Cardiac fibroblast (primary cell): ENCODE results near the gene POLR1A.

Experiments
- DNase-seq, 2 donors: peaks; one replicate each; pipeline versions ENCODE4 v3.0.0 to v3.0.0-alpha.2; 2010; ENCODE audit warnings: low read depth in 2 of 2
- H3K4me3 ChIP-seq, 2 donors: replicated peaks in 1 of 2; 1 replicate in 1 of 2; 2 replicates in 1 of 2; pipeline ENCODE4 v1.5.1; 2011; ENCODE audit warnings: low read depth in 2 of 2, low read length in 2 of 2, mild to moderate bottlenecking in 2 of 2, moderate library complexity in 1 of 2
- TF ChIP-seq, protein P1 (sequence below): IDR thresholded peaks from one replicate; pipeline ENCODE4 v1.5.1; 2011; ENCODE audit warnings: low read depth, mild to moderate bottlenecking, low read length, inconsistent platforms

The POLR1A gene

DNA sequence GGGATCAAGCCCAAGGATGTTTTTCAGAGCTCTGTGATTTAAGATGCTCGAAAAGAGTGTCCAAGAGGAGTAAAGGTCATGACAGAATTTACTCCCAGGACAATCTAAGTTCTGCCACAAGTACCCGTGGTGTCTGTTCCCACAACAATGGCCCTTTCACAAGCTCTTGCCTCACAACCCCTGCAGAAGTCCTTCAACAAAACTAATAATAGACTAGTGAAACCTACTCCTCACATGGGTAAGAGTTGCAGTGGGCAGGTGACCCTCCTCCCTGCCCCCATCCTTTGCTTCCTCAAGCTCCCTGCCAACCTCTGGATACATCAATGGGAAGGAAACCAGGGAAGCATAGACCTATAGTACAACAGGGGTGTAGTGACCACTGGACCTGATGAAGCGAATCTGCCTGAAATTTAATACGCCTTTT, 35.3 kb upstream of the POLR1A start:
- peak; percentile 5 to 9 for DNase-seq
- H3K4me3 ChIP-seq = no peak overlapping the region
- TF ChIP-seq, protein P1, sequence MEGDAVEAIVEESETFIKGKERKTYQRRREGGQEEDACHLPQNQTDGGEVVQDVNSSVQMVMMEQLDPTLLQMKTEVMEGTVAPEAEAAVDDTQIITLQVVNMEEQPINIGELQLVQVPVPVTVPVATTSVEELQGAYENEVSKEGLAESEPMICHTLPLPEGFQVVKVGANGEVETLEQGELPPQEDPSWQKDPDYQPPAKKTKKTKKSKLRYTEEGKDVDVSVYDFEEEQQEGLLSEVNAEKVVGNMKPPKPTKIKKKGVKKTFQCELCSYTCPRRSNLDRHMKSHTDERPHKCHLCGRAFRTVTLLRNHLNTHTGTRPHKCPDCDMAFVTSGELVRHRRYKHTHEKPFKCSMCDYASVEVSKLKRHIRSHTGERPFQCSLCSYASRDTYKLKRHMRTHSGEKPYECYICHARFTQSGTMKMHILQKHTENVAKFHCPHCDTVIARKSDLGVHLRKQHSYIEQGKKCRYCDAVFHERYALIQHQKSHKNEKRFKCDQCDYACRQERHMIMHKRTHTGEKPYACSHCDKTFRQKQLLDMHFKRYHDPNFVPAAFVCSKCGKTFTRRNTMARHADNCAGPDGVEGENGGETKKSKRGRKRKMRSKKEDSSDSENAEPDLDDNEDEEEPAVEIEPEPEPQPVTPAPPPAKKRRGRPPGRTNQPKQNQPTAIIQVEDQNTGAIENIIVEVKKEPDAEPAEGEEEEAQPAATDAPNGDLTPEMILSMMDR = no peak

DNA sequence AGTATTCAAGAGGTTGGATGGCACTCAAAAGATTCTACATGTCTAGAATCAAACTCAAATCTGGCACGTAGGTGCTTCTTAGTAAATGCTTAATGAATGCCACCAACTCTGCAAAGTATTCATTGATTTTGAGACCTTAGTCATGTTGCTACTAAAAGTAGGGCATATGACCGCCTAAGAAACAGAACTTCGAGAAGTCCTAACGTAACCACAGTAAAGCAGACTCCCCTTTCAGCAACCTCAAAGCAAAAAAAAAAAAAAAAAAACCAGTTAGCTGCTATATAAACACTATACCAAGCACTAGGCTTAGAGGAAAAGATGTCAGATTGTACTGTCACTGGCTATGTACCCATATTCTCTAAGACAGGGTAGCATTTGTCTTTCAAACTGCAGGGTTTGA, 34.3 kb upstream of the POLR1A start:
- H3K4me3 ChIP-seq = no peak overlapping the region
- DNase-seq = no peak
- TF ChIP-seq, protein P1 = no peak

DNA sequence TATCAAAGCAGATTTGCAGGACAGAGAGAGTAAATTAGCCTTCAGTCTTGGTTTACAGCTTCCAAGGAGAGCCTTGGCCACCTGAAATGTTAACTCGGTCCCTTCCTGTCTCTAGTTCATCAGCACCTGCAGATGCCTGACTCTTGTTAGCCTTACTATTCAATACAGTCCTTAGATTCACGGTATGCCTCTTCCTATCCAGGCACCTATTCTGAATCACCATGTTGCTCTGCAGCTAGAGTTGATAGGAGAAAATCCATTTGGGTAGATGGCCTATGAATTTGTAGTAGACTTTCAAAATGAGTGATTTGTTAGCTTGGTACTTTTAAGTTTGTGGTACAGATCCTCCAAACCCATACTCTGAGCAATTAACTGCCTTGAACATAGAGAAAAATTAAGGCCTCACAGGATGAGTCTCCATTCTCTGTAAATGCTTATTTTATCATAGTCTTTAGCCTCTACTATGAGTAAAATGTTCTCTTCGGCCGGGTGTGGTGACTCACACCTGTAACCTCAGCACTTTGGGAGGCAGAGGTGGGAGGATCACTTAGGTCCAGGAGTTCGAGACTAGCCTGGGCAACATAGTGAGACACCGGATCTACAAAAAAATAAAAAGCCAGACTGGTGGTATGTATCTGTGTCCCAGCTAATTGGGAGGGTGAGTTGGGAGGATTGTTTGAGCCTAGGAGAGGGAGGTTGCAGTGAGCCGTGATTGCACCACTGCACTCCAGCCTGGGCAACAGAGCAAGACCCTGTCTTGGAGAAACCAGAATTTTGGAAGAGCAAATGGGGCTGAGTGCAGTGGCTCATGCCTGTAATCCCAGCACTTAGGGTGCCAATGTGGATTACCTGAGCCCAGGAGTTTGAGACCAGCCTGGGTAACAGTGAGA, 33.3 kb upstream of the POLR1A start:
- TF ChIP-seq, protein P1 = no peak
- H3K4me3 ChIP-seq = no peak overlapping the region
- no peak for DNase-seq

DNA sequence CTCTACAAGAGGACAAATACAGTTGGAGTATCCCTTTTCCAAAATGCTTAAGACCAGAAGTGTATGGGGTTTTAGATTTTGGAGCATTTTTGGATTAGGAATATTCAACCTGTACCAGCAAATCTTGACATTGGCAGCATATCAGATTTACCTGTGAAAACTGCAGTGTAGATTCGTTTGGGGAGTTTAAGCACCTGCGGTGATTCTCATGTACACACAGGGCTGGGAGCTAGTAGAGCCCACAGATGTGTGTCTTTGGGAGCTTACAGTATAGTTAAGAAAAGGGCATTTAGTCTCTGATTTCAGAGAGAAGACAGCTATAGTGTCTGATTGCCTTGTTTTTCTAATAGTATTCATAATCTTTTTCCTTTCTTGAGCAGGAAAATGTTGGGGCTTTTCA, 30.5 kb upstream of the POLR1A start:
- no peak overlapping the region for H3K4me3 ChIP-seq
- no peak for DNase-seq
- TF ChIP-seq, protein P1 = no peak

DNA sequence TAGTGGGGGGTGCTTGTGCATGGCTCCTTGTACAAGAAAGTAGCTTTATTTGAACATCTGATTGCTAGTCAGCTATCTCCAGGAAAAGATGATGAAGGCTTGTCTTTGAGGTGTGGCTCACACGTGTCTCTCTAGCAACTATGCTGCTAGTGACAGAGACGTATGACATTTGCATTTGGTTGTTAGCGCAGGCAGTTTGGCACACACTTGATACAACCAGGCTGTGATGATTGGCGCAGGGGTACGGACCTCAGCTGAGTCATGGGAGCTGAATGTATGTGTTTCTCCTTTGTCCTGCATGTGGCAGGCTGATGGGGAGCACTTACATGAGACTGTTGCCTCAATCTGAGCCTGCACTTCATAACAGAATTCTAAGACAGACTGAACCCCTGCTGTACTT, 30.0 kb upstream of the POLR1A start:
- H3K4me3 ChIP-seq = no peak overlapping the region
- no peak for DNase-seq
- TF ChIP-seq, protein P1 = no peak

DNA sequence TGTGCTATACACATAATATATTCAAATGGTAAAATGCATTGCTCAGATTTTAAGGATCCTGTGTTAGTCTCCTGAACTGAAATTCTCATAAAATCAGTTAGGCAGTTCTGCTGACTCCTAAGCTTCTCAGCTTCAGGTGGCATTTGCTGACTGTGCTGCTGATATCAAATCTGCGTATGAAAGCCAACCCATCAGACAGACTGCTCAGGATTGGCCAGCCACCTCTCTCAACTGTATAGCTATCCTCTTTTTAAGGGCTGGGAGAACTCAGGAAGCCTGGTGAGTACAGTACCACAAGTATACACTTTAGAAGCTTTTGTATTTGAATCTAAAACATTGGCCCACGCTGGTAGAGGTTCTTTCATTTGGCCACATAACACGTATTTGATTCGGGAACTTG, 29.0 kb upstream of the POLR1A start:
- H3K4me3 ChIP-seq = no peak overlapping the region
- TF ChIP-seq, protein P1 = no peak
- DNase-seq = no peak

DNA sequence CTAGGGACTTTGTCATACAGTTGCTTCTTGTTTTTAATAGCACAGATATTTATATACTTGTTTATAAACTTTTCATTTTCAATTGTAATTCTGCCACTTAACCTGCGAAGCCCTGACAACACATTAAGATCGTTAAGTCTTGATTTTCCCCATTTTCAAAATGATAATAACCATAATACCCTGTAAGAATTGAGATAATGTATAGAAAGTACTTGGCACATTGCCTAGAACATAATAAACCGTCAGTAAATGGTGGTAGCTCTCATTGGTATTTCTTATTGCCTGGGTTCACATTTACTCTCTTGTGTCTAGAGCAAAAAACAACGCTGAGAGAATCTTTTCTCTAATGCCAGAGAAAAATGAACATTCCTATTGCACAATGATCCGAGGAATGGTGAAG, 19.0 kb upstream of the POLR1A start:
- TF ChIP-seq, protein P1 = no peak
- no peak overlapping the region for H3K4me3 ChIP-seq
- no peak for DNase-seq
